ENCODE measurements around the gene P3H1. TPM values are rescaled to one million over a fixed set of nuclear protein-coding genes. Genes with fewer than 3 reads are reported as not detected.
"Not testable (repeated sequence)": the region's sequence is repeated elsewhere in the genome, so short reads cannot be mapped to it uniquely, and the experiment has no call there.

P3H1 gene
- total and polyA plus RNA-seq, 4 donors, result 31.0 to 49.0 (median 35.0) TPM

DNA sequence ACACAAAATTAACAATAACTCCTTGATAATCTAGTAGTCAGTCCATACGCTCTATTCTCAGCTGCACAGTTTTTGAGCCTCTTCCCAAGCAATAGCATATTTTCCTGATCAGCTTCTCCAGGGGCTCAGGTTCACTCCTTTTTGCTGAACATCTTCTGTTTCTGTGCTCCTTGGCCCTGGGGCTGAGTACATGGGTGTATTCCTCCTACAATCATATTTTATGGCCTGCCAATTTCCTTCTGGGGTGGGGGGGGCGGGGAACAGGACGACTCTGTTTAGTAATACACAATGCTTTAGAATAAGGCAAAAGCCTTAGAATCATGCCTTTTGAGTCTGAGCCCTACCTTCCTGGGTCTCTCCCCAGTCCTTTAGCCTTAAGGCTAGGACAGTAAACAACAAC lies 35.2 kb downstream of the P3H1 start:
- no peaks in the 10 kb centered on the region for H3K4me1 ChIP-seq (ENCODE audit: control insufficient read depth in 5 of 5, insufficient read depth in 5 of 5, low read length in 5 of 5)
- WGBS, 2 donors, result 88% methylated on average over 3 of the region's 3 CpGs
- H3K9ac ChIP-seq (ENCODE audit: insufficient read depth in 1 of 2, low read length in 2 of 2), result no peak overlapping the region
- TF ChIP-seq, protein P1, sequence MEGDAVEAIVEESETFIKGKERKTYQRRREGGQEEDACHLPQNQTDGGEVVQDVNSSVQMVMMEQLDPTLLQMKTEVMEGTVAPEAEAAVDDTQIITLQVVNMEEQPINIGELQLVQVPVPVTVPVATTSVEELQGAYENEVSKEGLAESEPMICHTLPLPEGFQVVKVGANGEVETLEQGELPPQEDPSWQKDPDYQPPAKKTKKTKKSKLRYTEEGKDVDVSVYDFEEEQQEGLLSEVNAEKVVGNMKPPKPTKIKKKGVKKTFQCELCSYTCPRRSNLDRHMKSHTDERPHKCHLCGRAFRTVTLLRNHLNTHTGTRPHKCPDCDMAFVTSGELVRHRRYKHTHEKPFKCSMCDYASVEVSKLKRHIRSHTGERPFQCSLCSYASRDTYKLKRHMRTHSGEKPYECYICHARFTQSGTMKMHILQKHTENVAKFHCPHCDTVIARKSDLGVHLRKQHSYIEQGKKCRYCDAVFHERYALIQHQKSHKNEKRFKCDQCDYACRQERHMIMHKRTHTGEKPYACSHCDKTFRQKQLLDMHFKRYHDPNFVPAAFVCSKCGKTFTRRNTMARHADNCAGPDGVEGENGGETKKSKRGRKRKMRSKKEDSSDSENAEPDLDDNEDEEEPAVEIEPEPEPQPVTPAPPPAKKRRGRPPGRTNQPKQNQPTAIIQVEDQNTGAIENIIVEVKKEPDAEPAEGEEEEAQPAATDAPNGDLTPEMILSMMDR (IDR thresholded peaks at IDR 0.05; ENCODE audit: control extremely low read depth, extremely low read depth), result no peak
- H3K27ac ChIP-seq (ENCODE audit: low read depth in 1 of 2, low read length in 1 of 2), result no peak overlapping the region
- H3K4me3 ChIP-seq, result no peak overlapping the region
- no peaks in the 10 kb centered on the region for H3K27me3 ChIP-seq (ENCODE audit: control insufficient read depth in 3 of 3, insufficient read depth in 3 of 3, low read length in 2 of 3)
- no peak for ATAC-seq (ENCODE audit: insufficient read depth, low FRiP score)
- DNase-seq, result no peak
- no peaks in the 10 kb centered on the region for H3K9me3 ChIP-seq (ENCODE audit: control insufficient read depth in 4 of 4, insufficient read depth in 3 of 4, low read length in 3 of 4)
- H3K36me3 ChIP-seq (ENCODE audit: control insufficient read depth in 4 of 4, insufficient read depth in 4 of 4, low read length in 4 of 4), result no peaks in the 10 kb centered on the region

DNA sequence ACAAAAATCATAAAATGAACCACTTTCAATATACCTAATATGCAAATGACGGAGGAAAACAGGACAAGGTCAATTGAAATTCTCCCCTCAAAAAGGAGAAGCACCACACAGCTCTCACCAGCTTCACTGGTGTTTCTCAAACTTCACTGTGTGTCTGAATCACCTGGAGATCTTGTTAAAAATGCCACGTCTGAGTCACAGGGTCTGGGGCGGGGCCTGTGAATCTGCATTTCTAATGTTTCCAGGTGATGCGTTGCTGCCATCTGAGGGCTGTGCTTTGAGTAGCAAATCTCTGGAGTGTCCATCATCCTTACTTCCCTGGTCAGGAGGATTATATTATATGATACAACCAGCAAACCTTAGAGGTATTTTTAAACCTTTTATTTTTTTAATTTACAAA lies 35.8 kb downstream of the P3H1 start:
- no peaks in the 10 kb centered on the region for H3K9me3 ChIP-seq (ENCODE audit: control insufficient read depth in 4 of 4, insufficient read depth in 3 of 4, low read length in 3 of 4)
- no peak for ATAC-seq (ENCODE audit: insufficient read depth, low FRiP score)
- TF ChIP-seq, protein P1 (IDR thresholded peaks at IDR 0.05; ENCODE audit: control extremely low read depth, extremely low read depth), result no peak

DNA sequence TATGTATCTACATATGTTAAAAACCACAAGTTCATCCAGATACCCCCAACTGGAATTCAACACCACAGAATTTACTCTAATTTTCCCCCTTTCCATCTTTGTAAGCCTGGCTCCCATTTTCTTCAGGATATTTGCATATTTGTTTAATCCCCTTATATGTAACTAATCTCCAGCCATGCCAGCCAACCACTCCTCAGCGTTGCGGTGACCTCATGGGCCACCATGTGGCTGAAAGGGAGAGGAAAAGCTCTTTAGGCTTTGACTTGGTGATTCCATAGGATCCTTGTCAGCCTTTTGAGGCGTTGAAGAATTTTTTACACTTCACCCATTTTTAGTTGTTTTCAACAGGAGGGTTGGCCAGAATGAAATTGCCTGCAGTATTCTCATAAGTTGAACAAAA lies 36.8 kb downstream of the P3H1 start:
- no peak for DNase-seq
- Histone ChIP-seq H3K27me3 (ENCODE audit: control insufficient read depth in 3 of 3, insufficient read depth in 3 of 3, low read length in 2 of 3) (no peaks in the 10 kb centered on the region), H3K4me1 (ENCODE audit: control insufficient read depth in 5 of 5, insufficient read depth in 5 of 5, low read length in 5 of 5) (no peaks in the 10 kb centered on the region), H3K4me3 (no peak overlapping the region), H3K27ac (ENCODE audit: low read depth in 1 of 2, low read length in 1 of 2) (no peak overlapping the region), H3K36me3 (ENCODE audit: control insufficient read depth in 4 of 4, insufficient read depth in 4 of 4, low read length in 4 of 4) (no peaks in the 10 kb centered on the region), H3K9me3 (ENCODE audit: control insufficient read depth in 4 of 4, insufficient read depth in 3 of 4, low read length in 3 of 4) (no peaks in the 10 kb centered on the region), H3K9ac (ENCODE audit: insufficient read depth in 1 of 2, low read length in 2 of 2) (no peak overlapping the region)
- TF ChIP-seq, protein P1 (IDR thresholded peaks at IDR 0.05; ENCODE audit: control extremely low read depth, extremely low read depth), result no peak
- 85 to 92% methylated on average over 3 of the region's 3 CpGs for WGBS, 2 donors
- no peak for ATAC-seq (ENCODE audit: insufficient read depth, low FRiP score)

More for the DNA sequence above, 35.8 kb downstream of the P3H1 start:
- H3K9ac ChIP-seq (ENCODE audit: insufficient read depth in 1 of 2, low read length in 2 of 2), result no peak overlapping the region
- no peaks in the 10 kb centered on the region for H3K4me1 ChIP-seq (ENCODE audit: control insufficient read depth in 5 of 5, insufficient read depth in 5 of 5, low read length in 5 of 5)
- H3K27me3 ChIP-seq (ENCODE audit: control insufficient read depth in 3 of 3, insufficient read depth in 3 of 3, low read length in 2 of 3), result no peaks in the 10 kb centered on the region
- H3K4me3 ChIP-seq, result no peak overlapping the region
- H3K27ac ChIP-seq (ENCODE audit: low read depth in 1 of 2, low read length in 1 of 2), result no peak overlapping the region
- 66 to 67% methylated on average over 4 of the region's 4 CpGs for WGBS, 2 donors
- DNase-seq, result no peak
- H3K36me3 ChIP-seq (ENCODE audit: control insufficient read depth in 4 of 4, insufficient read depth in 4 of 4, low read length in 4 of 4), result no peaks in the 10 kb centered on the region

DNA sequence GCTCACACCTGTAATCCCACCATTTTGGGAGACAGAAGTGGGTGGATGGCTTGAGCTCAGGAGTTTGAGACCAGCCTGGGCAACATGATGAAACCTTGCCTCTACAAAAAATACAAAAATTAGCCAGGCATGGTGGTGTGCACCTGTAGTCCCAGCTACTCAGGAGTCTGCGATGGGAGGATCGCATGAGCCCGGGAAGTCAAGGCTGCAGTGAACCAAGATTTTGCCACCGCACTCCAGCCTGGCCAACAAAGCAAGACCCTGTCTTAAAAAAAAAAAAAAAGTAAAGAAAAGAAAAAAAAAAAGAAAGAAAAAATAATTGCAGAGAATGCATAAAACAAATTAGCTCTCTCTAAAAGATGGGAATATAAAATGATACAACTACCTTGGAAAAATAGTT lies 41.0 kb downstream of the P3H1 start:
- WGBS, 2 donors, result 98 to 100% methylated on average over 4 of the region's 4 CpGs
- DNase-seq; H3K4me1 ChIP-seq (ENCODE audit: control insufficient read depth in 5 of 5, insufficient read depth in 5 of 5, low read length in 5 of 5); ATAC-seq (ENCODE audit: insufficient read depth, low FRiP score); H3K27ac ChIP-seq (ENCODE audit: low read depth in 1 of 2, low read length in 1 of 2); H3K4me3 ChIP-seq; H3K27me3 ChIP-seq (ENCODE audit: control insufficient read depth in 3 of 3, insufficient read depth in 3 of 3, low read length in 2 of 3); H3K36me3 ChIP-seq (ENCODE audit: control insufficient read depth in 4 of 4, insufficient read depth in 4 of 4, low read length in 4 of 4); H3K9ac ChIP-seq (ENCODE audit: insufficient read depth in 1 of 2, low read length in 2 of 2); H3K9me3 ChIP-seq (ENCODE audit: control insufficient read depth in 4 of 4, insufficient read depth in 3 of 4, low read length in 3 of 4): not testable (repeated sequence)

Data from lung (tissue), 12 donors.